Measurements from ENCODE around the gene RORC.

RORC gene

DNA sequence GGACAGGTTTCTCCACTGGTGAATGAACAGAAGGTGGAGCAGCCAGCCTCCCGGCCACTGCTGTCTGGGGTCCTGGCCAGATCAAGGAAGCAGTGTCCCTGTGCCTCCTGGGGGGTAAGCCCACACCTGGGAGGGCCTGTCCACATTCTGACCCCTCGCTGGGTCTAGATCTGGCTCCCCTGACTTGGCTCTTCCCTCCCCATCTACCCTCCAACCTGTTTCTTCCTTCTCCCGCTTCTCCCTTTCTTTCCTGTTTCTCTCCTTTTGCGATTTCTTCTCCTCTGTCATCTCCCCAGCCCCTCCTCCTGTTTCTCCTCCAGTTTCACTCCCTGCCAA is 378 bp downstream of the RORC start:
- H3K4me3 ChIP-seq (ENCODE audit: low read length): no peak overlapping the region
- no peak for DNase-seq (ENCODE audit: low read depth, low spot score)

DNA sequence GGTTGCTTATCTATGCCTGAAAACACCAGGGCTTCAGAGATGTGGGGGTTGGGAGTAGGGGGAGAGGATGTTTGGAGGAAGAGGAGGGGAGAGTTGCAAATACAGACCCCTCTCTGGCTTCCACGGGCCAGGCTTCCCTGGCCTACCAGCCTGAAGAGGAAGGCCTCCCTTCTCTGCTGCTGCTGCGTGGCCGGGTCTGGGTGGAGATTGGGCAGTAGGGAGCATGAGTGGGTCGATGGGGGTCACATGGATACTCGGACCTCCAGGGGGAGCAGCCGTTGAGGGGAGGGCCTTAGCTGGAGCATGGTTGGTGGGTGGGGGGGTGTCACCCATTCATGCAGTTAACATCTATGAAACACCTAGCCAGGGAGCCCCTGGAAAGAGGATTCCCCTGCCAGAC is 1.5 kb downstream of the RORC start:
- H3K4me3 ChIP-seq (ENCODE audit: low read length): peak overlapping the region; percentile 7; the same call in 1 of the 2 replicates

DNA sequence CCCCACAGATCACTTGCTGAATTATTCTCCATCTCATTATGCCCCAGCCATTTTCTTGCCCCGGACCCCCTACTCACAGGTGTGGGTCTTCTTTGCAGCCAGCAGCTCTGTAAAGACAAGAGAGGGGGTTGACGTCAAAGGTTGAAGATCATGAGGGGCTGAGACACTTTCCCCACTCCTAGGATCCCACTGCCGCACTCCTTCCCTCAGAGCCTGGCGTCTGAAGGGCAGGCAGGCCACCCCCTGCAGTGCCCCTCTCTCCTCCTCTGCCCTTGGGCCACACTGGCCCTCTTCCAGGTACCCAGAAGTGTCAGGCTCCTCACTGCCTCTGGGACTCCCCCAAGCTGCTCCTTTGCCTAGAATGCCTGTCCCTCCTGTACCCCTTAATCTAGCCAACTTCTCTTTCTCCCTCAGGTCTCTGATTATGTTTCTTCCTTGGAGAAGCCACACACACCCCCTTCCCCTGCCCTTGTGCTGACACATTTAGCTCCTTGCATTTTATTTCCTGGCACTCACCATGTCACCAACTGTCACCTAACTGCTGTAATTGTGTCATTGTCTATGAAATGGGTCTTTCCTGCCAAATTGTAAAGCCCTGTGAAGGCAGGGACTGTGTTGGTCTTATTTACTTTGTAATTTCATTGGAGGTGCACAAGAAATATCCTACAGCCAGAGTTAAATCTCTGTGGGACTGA is 2.1 kb downstream of the RORC start:
- H3K4me3 ChIP-seq (ENCODE audit: low read length): peak overlapping the region; percentile 34
- peak; percentile 64 for DNase-seq (ENCODE audit: low read depth, low spot score)

More for the DNA sequence above, 1.5 kb downstream of the RORC start:
- DNase-seq (ENCODE audit: low read depth, low spot score): no peak

DNA sequence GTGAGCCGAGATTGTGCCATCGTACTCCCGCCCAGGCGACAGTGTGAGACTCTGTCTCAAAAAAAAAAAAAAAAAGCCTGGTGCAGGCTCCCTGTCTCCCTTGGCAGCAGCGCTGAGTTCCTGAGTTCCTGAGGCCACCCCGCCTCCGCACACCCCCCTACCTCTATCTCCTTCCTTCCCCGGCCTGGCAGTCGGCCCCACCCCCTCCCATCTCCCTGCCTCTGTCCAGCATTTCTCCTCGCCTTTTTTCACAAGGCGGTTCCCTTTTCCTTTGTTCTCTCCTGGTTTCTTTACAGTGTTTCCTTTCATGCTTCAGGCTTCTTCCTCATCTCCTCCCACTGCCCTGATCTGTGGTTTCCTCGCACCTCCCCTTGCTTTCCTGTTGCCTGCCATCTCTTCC is 2.7 kb downstream of the RORC start:
- H3K4me3 ChIP-seq (ENCODE audit: low read length): peak overlapping the region; percentile 34
- DNase-seq (ENCODE audit: low read depth, low spot score): peak; percentile 65

DNA sequence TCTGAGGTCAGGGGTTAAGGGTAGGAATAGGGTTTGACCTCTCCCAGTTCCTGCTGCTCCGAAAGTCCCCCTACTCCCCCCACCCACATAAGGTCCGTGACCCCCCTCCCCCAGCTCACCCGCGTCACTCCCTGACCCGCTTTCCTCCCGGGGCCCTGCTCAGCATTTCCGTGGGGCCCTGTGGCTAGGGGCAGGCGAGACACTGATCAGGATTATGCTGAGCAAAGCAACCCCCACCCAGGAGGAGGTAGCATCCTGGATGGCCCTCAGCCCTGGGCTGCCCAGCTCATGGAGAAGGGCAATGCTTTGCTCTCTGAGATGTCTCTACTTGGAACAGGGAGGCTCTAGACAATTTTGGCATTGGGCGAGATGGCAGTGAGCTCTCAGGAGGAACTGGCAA is 3.7 kb downstream of the RORC start:
- peak overlapping the region; percentile 34 for H3K4me3 ChIP-seq (ENCODE audit: low read length)

DNA sequence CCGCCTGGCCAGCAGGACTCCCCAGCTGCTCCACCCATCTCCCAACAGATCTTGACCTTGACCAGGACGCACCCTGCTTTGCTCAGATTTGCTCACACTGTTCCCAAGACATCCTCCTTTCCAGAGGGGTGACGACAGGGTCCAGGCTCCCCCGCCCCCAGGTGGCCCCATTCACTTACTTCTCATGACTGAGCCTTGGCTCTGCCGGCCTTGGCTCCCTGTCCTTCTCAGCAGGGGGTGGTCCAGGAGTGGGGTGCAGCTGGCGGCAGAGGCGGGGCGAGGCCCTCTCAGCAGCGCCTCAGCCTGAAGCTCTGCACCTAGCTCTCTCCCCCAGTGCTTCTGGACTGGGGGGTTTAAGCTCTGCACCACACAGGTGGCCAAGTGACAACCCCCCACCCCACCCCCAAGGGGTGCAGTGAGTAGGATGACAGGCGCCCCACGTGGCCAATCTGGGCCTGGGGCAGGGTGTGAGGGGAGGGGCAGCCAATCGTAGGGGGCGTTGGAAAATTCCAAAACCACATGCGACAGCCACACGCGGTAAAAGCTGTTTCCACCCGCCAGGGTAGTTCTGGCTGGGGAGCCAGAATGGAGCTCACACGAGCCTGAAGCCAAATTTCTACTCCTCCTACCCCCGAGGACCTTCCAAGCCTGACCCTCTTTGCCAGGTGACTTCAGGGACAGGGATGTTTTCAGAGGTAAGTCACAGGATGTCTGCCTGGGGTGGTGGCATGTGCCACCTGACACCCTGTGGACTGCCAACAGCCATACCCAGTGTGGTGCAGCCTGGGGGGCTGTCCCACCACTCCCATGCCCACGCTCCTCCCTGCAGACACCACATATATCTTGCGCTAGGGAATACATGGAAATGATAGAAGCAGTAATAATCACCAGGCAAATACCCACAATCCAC is 5.6 kb downstream of the RORC start:
- peak; percentile 86 for DNase-seq (ENCODE audit: low read depth, low spot score)
- peak overlapping the region; percentile 56 for H3K4me3 ChIP-seq (ENCODE audit: low read length)

More for the DNA sequence above, 3.7 kb downstream of the RORC start:
- no peak for DNase-seq (ENCODE audit: low read depth, low spot score)

DNA sequence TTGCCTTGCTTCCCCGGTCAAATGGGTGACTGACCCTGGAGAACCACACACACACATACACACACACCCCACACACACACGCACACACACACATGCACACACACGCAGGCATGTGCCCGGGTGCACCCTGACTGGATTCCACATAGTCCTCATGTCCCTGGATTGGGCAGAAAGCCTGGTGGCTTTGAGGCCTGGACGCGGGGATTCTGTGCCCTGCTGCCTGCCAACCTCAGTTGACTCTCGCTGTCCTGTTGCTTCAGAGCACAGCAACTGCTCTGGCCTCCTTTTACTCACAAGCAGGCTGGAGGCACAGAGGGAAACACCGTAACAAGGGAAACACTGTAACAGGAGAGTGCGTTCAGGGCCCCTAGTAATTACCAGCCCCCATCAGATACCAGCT is 6.4 kb downstream of the RORC start:
- no peak for DNase-seq (ENCODE audit: low read depth, low spot score)
- H3K4me3 ChIP-seq (ENCODE audit: low read length): peak overlapping the region; percentile 56

DNA sequence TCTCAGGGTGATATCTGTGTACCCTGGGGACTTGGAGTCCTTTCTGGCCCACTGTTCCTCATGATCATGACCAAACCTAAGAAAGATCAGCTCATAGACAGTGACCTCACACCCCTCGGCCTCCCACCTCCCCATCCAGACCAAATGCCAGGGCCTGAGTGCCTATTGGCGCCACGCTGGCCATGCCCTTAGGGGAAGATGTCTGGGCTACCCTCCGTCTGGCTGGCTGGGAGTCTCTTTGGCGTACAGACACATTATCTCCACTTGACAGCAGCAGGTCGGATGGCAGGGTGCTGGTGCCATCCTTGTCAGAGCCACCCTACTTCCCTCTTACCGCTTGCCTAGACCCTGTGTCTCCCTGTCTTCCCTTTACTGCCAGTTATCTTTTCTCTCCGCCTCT is 8.4 kb downstream of the RORC start:
- no peak overlapping the region for H3K4me3 ChIP-seq (ENCODE audit: low read length)
- no peak for DNase-seq (ENCODE audit: low read depth, low spot score)

DNA sequence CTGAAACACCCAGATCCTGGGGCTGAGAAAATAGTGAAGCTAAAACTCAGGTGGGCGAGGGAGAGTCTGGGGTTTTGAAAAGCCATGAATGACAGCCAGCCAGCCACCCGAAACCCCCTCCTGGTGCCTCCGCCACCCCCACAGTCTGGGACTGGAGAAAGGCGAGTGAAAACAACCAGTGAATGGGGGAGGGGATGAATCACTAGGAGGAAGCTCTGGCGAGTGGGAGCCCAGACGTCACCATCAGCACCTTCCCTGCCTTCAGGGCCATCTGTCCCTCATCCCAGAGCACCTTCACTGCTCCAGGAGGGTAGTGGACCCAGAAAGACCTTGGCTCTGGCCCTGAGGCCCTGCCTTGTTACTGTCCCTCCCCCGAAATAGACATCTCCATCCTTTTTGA is 9.2 kb downstream of the RORC start:
- DNase-seq (ENCODE audit: low read depth, low spot score): no peak
- H3K4me3 ChIP-seq (ENCODE audit: low read length): no peak overlapping the region; the same call in 1 of the 2 replicates

DNA sequence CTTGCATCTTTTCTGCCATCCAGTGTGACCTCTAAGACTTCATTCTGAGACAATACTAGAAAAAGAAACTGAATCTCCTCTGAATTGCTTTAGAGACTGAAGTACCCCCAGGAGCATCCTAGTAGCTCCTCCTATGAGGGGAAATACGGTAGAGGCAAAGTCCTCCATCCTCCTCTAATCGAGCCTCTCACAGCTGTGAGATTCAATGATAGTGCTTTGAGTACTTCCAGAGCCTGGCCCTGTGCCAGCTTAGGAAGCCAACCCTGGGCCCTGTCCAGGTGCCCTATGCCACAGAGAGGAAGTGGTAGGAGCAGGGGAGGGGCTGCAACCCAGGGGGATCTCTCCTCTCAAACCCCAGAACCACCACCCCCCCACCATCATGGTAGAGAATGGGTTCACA is 10.7 kb downstream of the RORC start:
- DNase-seq (ENCODE audit: low read depth, low spot score): peak; percentile 96
- peak overlapping the region; percentile 25 for H3K4me3 ChIP-seq (ENCODE audit: low read length)

DNA sequence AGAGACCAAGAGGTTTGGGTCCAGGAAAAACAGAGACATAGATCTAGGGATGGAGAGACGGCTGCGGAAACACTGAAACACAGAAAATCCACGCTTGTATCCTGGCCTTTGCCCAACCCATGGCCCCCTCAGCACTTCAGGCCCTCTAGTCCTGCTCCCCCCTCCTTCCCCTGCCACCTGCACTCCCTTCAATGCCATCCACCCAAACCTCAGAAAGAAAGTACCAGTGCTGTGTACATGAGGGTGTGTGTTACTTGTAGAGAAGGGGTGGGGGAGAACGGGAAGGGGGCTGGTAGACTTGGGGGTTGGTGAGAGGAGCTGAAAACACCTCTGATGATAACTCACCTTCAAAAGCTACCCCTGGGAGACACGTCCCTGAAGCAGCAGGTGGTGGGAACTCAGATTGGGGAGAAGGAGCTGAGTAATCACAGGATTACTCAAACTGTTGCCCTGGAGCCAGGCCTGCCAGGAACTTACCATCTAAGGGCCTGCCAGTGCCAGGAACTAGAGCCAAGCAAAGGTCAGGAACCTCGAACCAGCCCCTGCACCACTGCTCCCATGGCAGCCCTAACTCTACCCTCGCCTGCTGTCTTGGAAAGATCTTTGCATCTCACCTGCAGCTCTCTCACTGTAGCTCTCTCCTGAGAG is 11.5 kb downstream of the RORC start:
- peak; percentile 80 for DNase-seq (ENCODE audit: low read depth, low spot score)
- H3K4me3 ChIP-seq (ENCODE audit: low read length): peak overlapping the region; percentile 25; the same call in 1 of the 2 replicates

DNA sequence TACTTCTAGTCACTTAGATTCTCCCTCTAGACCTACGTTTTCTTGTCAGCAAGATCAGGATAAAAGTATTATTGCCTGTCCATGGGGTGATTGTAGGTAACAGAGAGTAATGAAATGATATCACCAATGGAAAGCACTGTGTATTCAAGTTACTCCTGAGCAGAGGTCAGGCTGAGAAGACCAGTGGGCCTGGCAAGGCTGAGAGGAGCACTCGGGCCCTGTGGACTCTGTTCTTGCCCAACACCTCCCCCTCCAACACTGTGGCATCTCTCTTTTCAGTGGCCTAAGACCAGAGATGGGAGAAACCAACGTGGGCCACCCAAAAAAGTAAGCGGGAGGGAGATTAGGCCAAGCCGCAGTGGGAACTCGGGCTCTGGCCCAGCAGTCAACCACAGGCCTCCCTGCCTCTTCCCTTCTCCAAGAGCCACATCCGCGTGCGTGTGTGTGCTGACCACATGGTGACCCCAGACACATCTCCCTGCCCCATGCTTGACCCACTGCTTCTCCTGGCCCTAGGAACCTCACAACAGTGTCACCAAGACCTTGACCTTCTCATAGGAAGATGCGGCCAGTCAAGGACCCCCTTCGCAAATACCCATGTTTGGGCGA is 12.3 kb downstream of the RORC start:
- H3K4me3 ChIP-seq (ENCODE audit: low read length): no peak overlapping the region
- DNase-seq (ENCODE audit: low read depth, low spot score): no peak

DNA sequence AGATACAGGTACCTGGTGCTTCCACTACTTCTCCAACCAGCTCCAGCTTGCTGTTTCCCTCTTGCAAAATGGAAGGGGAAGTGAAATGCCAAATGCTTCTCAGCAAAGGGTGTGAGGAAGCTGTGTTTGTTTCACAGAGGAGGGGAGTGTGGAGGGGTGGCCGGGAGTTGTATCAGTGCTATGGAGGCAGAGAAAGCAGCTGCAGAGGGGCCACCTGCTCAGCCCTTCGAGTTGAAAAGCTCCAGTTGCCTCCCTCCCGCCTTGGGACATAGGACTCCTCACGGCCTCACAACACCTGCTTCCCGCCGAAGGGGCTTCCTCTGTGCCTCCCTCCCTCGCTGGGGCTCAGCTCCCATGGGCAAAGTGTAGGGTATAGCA is 14.3 kb downstream of the RORC start:
- peak; percentile 80 for DNase-seq (ENCODE audit: low read depth, low spot score)
- no peak overlapping the region for H3K4me3 ChIP-seq (ENCODE audit: low read length)

DNA sequence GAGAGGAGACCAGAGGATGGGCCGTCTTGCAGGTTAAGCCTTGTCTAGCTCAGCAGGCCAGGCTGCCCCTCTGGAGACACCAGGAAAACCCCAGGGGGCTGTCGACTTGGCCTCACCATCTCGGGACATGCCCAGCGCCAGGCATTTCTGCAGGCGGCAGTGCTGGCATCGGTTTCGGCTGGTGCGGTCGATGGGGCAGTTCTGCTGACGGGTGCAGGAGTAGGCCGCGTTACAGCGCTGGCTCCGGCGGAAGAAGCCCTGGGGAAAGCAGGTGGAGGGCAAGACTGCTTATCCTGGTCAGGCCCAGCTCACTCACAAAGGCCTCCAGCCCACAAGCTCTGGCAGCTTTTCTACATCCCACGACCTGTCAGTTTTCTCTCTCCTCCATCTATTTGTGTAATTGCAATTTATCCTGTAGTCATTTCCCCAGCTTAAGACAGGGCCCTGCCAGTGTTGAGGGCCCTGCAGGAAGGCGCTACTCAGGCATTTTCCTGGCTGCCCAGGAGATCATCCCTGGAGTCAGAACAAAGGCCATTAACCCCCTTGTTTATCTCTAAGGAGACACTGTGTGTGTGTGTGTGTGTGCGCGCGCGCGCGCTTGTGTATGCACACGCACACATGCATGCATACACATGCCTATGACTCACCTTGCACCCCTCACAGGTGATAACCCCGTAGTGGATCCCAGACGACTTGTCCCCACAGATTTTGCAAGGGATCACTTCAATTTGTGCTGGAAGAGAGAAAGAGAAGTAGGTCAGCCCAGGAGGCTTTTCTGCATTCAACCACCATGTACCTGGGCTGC is 14.9 kb downstream of the RORC start:
- DNase-seq (ENCODE audit: low read depth, low spot score): no peak
- no peak overlapping the region for H3K4me3 ChIP-seq (ENCODE audit: low read length)

DNA sequence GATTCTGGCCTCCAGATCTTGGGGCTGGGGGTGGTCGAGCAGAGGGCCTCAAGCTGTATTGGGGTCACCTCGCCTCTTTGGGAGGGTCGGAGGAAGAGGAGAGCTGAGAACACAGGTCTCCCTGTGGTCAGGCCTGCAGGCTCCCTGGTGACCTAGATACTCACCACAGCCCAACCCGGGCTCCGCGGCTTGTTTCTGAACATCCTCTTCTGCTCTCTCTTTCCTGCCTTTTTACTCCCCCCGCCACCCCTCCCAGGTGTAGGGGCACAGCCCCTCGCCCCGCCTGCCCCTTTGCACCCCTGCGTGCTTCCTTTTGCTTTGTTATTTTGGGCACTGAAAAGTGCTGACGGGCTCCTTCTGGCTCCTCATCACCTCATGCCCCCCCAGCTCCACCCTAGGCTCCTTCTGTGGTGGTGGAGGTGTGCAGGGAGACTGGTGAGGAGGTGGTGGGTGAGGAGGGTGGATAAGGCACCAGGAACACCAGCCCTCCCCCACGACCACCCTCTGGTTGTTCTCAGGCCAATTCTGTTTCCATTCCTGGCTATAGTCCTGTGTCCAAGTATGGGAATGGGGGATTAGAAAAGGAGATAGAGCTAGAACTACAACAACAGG is 15.8 kb downstream of the RORC start:
- no peak overlapping the region; the same call in 1 of the 2 replicates for H3K4me3 ChIP-seq (ENCODE audit: low read length)
- peak; percentile 69 for DNase-seq (ENCODE audit: low read depth, low spot score)

DNA sequence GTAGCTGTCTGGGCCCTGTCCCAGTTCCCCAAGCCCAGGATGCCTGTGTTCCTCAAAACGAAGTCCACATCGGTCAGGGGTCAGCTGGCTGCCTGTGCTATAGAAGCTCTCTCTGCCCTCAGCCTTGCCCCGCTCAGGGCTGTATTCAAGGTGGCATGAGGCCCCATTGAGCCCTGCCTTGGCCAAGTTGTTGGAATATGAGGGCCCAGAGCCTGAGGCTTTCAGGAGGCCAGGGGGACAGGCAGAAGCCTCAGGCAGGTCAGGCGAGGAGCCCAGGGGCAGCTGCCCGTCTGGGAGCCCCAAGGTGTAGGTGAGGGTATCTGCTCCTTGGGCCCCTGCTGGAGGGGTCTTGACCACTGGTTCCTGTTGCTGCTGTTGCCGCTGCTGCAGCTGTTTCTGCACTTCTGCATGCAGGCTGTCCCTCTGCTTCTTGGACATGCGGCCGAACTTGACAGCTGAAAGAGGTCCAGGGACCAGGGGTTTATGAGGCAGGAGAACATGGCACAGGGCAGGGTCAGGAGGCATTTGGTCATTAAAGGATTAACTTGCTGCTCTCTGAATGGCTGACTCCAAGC is 16.5 kb downstream of the RORC start:
- no peak overlapping the region for H3K4me3 ChIP-seq (ENCODE audit: low read length)
- DNase-seq (ENCODE audit: low read depth, low spot score): no peak

DNA sequence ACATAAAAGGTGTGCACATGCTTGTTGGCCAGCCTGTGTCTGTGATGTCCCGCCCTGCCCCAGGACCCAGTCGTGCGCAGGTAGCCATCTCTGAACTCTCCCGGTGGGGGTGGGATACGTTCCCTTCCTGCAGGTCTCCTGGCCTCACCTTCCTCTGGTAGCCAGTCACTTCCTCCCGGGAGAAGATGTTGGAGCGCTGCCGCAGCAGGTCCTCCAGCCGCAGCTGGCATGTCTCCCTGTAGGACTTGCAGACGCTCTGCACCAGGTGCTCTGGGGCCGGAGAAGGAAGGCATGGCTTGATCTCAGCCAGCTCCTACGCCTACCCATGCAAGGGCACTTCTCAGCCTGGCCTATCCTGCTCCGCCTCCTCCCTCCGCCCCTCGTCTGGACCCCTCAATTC is 17.2 kb downstream of the RORC start:
- H3K4me3 ChIP-seq (ENCODE audit: low read length): no peak overlapping the region
- no peak for DNase-seq (ENCODE audit: low read depth, low spot score)
